ENCODE results near the gene EEF1AKMT4. TPM values are rescaled to one million over a fixed set of nuclear protein-coding genes. Genes with fewer than 3 reads are reported as not detected.

The EEF1AKMT4 gene
- total RNA-seq, result 10 to 100 TPM in 1 of 5 donors, 1 to 10 TPM in 2, under 1 TPM in 1, not detected in 1; 0.73 to 18.5 (median 4.2) TPM
- polyA plus RNA-seq, result 1 to 10 TPM; 4.4 to 6.5 (median 6.4) TPM
- long read RNA-seq, donor 1, partial matches to known transcripts, result 0 of 2 reads
- long read RNA-seq, donor 1, other reads (novel, unspliced or antisense), result 0 of 2 reads
- long read RNA-seq, donor 2, transcript EEF1AKMT4-201 (3 exons, 1,823 nt), result major isoform, 5 of 5 reads
- long read RNA-seq, donor 2, partial matches to known transcripts, result 0 of 5 reads
- long read RNA-seq, donor 2, other reads (novel, unspliced or antisense), result 0 of 5 reads
- long read RNA-seq, donor 3, result 0 reads
- long read RNA-seq, donor 4, result 0 reads
- long read RNA-seq, donor 5, partial matches to known transcripts, result 0 of 3 reads
- long read RNA-seq, donor 5, other reads (novel, unspliced or antisense), result 0 of 3 reads
- long read RNA-seq, donor 6, result 0 reads
- long read RNA-seq, donor 7, partial matches to known transcripts, result 0 of 3 reads
- long read RNA-seq, donor 7, other reads (novel, unspliced or antisense), result 0 of 3 reads
- long read RNA-seq, donor 8, partial matches to known transcripts, result 0 of 4 reads
- long read RNA-seq, donor 8, other reads (novel, unspliced or antisense), result 0 of 4 reads
- long read RNA-seq, donor 9, partial matches to known transcripts, result 0 of 2 reads
- long read RNA-seq, donor 9, other reads (novel, unspliced or antisense), result 0 of 2 reads
- long read RNA-seq, donor 10, partial matches to known transcripts, result 0 of 1 reads
- long read RNA-seq, donor 10, other reads (novel, unspliced or antisense), result 0 of 1 reads

DNA sequence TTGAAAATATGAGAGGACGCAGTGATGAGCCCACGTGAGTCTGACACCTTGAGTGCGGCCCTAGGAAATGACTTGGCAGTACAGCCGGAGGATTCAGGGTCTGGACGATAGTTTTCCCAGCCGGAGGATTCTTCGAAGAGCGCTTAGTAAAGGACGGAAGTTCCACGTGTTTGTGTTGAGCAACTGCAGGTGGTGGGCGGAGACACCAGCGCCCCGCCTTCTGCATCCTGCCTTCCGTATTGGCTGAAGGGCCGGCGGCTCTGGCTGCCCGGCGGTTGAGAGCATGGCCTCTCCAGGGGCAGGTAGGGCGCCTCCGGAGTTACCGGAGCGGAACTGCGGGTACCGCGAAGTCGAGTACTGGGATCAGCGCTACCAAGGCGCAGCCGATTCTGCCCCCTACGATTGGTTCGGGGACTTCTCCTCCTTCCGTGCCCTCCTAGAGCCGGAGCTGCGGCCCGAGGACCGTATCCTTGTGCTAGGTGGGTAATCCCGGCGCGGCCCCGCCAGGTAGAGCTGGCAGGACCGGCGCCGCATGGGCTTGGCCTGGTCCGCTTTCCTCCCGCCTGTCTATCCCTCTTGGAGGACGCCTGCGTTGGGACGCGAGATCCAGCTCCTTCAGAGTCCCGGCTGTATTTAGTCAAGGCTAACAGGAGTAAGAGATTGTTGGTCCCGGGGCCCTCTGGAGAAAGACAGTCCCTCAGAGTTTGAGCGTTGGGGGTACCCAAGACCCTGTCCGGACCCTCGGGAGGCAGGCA, at the start of gene EEF1AKMT4:
Gene EEF1AKMT4, plus strand, starts transcription at position 261 of the 755 bp plus-strand sequence. Its CDS starts 23 bp downstream, at position 284.
- no peak for TF ChIP-seq EP300 (IDR thresholded peaks at IDR 0.05)
- TF ChIP-seq, protein P1, sequence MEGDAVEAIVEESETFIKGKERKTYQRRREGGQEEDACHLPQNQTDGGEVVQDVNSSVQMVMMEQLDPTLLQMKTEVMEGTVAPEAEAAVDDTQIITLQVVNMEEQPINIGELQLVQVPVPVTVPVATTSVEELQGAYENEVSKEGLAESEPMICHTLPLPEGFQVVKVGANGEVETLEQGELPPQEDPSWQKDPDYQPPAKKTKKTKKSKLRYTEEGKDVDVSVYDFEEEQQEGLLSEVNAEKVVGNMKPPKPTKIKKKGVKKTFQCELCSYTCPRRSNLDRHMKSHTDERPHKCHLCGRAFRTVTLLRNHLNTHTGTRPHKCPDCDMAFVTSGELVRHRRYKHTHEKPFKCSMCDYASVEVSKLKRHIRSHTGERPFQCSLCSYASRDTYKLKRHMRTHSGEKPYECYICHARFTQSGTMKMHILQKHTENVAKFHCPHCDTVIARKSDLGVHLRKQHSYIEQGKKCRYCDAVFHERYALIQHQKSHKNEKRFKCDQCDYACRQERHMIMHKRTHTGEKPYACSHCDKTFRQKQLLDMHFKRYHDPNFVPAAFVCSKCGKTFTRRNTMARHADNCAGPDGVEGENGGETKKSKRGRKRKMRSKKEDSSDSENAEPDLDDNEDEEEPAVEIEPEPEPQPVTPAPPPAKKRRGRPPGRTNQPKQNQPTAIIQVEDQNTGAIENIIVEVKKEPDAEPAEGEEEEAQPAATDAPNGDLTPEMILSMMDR (IDR thresholded peaks at IDR 0.05), result peak in 5 of 7 experiments; percentile 34 to 49 (median 46)
- TF ChIP-seq POLR2AphosphoS5 (IDR thresholded peaks at IDR 0.05), result peak; percentile 42 to 89 (median 74)
- TF ChIP-seq POLR2A (IDR thresholded peaks at IDR 0.05), result no peak
- 0 to 1% (median 0%) methylated on average over 22 to 54 of the region's 54 CpGs for WGBS, 5 donors
- peak within 1 kb of the TSS; percentile 81 to 97 (median 92) for H3K4me3 ChIP-seq
- peak; percentile 98 to 99 for DNase-seq
- H3K27ac ChIP-seq, result peak within 1 kb of the TSS; percentile 76 to 89 (median 85)
- intact Hi-C loops (cut with DNase I; ENCODE audit: low total_unique reads), result loop anchor here (5.0 to 10.0 kb wide), 2 partner anchors 65 to 107 kb away; partner anchors contain the start of gene ABCF3
- no peaks in the 10 kb centered on the region for H3K9me3 ChIP-seq
- peaks cover 5 to 33% (median 26%) of the 10 kb centered on the region in 4 donors for H3K4me1 ChIP-seq
- no peaks in the 10 kb centered on the region for H3K27me3 ChIP-seq
- H3K36me3 ChIP-seq, result peaks cover 13 to 14% (median 13%) of the 10 kb centered on the region in 4 donors

DNA sequence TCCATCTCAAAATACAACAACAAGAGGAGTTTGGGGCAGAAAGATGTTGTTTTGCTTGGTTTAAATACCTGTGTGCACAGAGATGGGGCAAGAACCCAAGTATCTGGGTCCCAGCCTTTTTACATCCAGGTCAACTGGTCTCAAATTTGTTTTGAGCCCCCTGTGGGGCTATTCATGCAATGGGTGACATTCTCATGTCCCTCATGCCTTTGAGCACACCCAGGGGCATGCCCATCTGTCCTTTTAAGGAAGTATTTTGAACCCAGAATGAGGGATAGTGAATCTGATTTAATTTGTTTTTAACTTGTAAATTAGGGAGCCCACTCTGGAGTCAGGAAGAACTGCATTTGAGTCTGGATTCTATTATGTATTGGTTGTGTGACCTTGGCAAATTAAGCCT, 48.6 kb upstream of the EEF1AKMT4 start:
- Histone ChIP-seq H3K27ac (no peak overlapping the region), H3K4me3 (no peak overlapping the region), H3K4me1 (no peaks in the 10 kb centered on the region), H3K36me3 (peaks cover 0 to 12% (median 9%) of the 10 kb centered on the region in 4 donors), H3K9me3 (no peaks in the 10 kb centered on the region), H3K27me3 (peaks cover 0 to 2% (median 0%) of the 10 kb centered on the region in 3 donors)
- TF ChIP-seq EP300 (IDR thresholded peaks at IDR 0.05), result no peak
- TF ChIP-seq, protein P1 (IDR thresholded peaks at IDR 0.05), result no peak
- TF ChIP-seq POLR2AphosphoS5 (IDR thresholded peaks at IDR 0.05), result no peak
- TF ChIP-seq POLR2A (IDR thresholded peaks at IDR 0.05), result no peak
- intact Hi-C loops (cut with DNase I; ENCODE audit: low total_unique reads), result no loop called here
- DNase-seq, result no peak

DNA sequence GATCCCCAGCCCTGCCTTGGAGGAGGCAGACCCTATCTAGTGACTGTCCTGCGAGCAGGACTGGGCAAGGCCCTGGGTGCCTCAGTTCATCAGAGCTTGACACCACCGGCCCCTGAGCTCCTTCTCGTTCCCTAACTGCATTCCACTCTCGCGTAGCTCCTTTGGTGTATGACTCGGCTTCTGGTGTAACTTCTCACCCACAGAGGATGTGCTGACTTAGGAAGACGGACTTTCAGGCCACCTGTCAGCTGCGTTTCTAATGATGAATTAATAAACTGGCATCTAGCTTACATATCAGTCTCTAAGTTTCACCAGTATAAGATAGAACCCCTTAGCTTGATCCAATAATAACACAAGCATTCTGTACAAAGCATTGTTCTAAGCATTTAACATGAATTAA, 45.9 kb upstream of the EEF1AKMT4 start:
- no peak for DNase-seq
- intact Hi-C loops (cut with DNase I; ENCODE audit: low total_unique reads), result no loop called here
- no peak for TF ChIP-seq POLR2A (IDR thresholded peaks at IDR 0.05)
- no peak for TF ChIP-seq EP300 (IDR thresholded peaks at IDR 0.05)
- TF ChIP-seq POLR2AphosphoS5 (IDR thresholded peaks at IDR 0.05), result no peak
- TF ChIP-seq, protein P1 (IDR thresholded peaks at IDR 0.05), result no peak
- no peaks in the 10 kb centered on the region for H3K4me1 ChIP-seq
- no peak overlapping the region for H3K4me3 ChIP-seq
- no peaks in the 10 kb centered on the region for H3K36me3 ChIP-seq
- H3K9me3 ChIP-seq, result no peaks in the 10 kb centered on the region
- WGBS, 5 donors, result 65 to 79% (median 77%) methylated on average over 8 of the region's 8 CpGs
- peaks cover 0 to 18% (median 4%) of the 10 kb centered on the region in 3 donors for H3K27me3 ChIP-seq
- H3K27ac ChIP-seq, result no peak overlapping the region

Data from stomach (tissue), 19 donors.